Measurements from ENCODE around the gene STUM.

Gene STUM

GRCh38 chr1:226603858-226604559 lies 55.4 kb downstream of the STUM start:
- Histone ChIP-seq H3K27ac (ENCODE audit: low read length) (no peak overlapping the region), H3K27me3 (ENCODE audit: control insufficient read depth, insufficient read depth, low read length) (no peaks in the 10 kb centered on the region), H3K4me1 (ENCODE audit: control insufficient read depth, insufficient read depth, low read length) (peaks cover 4% of the 10 kb centered on the region), H3K36me3 (ENCODE audit: control insufficient read depth, insufficient read depth, low read length) (no peaks in the 10 kb centered on the region), H3K4me3 (ENCODE audit: low read length) (no peak overlapping the region), H3K9me3 (ENCODE audit: control insufficient read depth, insufficient read depth, low read length) (no peaks in the 10 kb centered on the region)
- no peak for DNase-seq (ENCODE audit: low read depth, low spot score)
- WGBS (ENCODE audit: insufficient coverage, insufficient read length): no CpG with 5 or more reads among the region's 19 CpGs

GRCh38 chr1:226604560-226605317 lies 56.2 kb downstream of the STUM start:
- Histone ChIP-seq H3K4me1 (ENCODE audit: control insufficient read depth, insufficient read depth, low read length) (peaks cover 4% of the 10 kb centered on the region), H3K36me3 (ENCODE audit: control insufficient read depth, insufficient read depth, low read length) (no peaks in the 10 kb centered on the region), H3K27ac (ENCODE audit: low read length) (no peak overlapping the region), H3K27me3 (ENCODE audit: control insufficient read depth, insufficient read depth, low read length) (no peaks in the 10 kb centered on the region), H3K4me3 (ENCODE audit: low read length) (no peak overlapping the region), H3K9me3 (ENCODE audit: control insufficient read depth, insufficient read depth, low read length) (no peaks in the 10 kb centered on the region)
- no CpG with 5 or more reads among the region's 9 CpGs for WGBS (ENCODE audit: insufficient coverage, insufficient read length)
- peak; percentile 39 for DNase-seq (ENCODE audit: low read depth, low spot score)

GRCh38 chr1:226605318-226605950 lies 56.9 kb downstream of the STUM start:
- no peaks in the 10 kb centered on the region for H3K36me3 ChIP-seq (ENCODE audit: control insufficient read depth, insufficient read depth, low read length)
- no peaks in the 10 kb centered on the region for H3K27me3 ChIP-seq (ENCODE audit: control insufficient read depth, insufficient read depth, low read length)
- no CpG with 5 or more reads among the region's 9 CpGs for WGBS (ENCODE audit: insufficient coverage, insufficient read length)
- no peaks in the 10 kb centered on the region for H3K9me3 ChIP-seq (ENCODE audit: control insufficient read depth, insufficient read depth, low read length)
- no peak overlapping the region for H3K4me3 ChIP-seq (ENCODE audit: low read length)
- no peak overlapping the region for H3K27ac ChIP-seq (ENCODE audit: low read length)
- H3K4me1 ChIP-seq (ENCODE audit: control insufficient read depth, insufficient read depth, low read length): peaks cover 4% of the 10 kb centered on the region
- DNase-seq (ENCODE audit: low read depth, low spot score): no peak

- H3K27ac ChIP-seq (ENCODE audit: low read length): no peak overlapping the region
- H3K9me3 ChIP-seq (ENCODE audit: control insufficient read depth, insufficient read depth, low read length): no peaks in the 10 kb centered on the region
- DNase-seq (ENCODE audit: low read depth, low spot score): no peak
- WGBS (ENCODE audit: insufficient coverage, insufficient read length): no CpG with 5 or more reads among the region's 11 CpGs
- H3K4me3 ChIP-seq (ENCODE audit: low read length): no peak overlapping the region
- H3K36me3 ChIP-seq (ENCODE audit: control insufficient read depth, insufficient read depth, low read length): no peaks in the 10 kb centered on the region
- no peaks in the 10 kb centered on the region for H3K27me3 ChIP-seq (ENCODE audit: control insufficient read depth, insufficient read depth, low read length)
- H3K4me1 ChIP-seq (ENCODE audit: control insufficient read depth, insufficient read depth, low read length): peaks cover 4% of the 10 kb centered on the region
These were observed 58.0 kb downstream of the STUM start for GRCh38 chr1:226606311-226607267.

GRCh38 chr1:226607268-226607660 lies 58.7 kb downstream of the STUM start:
- no CpG with 5 or more reads among the region's 12 CpGs for WGBS (ENCODE audit: insufficient coverage, insufficient read length)
- no peak for DNase-seq (ENCODE audit: low read depth, low spot score)
- no peaks in the 10 kb centered on the region for H3K9me3 ChIP-seq (ENCODE audit: control insufficient read depth, insufficient read depth, low read length)
- H3K27ac ChIP-seq (ENCODE audit: low read length): no peak overlapping the region
- peaks cover 4% of the 10 kb centered on the region for H3K4me1 ChIP-seq (ENCODE audit: control insufficient read depth, insufficient read depth, low read length)
- H3K36me3 ChIP-seq (ENCODE audit: control insufficient read depth, insufficient read depth, low read length): no peaks in the 10 kb centered on the region
- H3K4me3 ChIP-seq (ENCODE audit: low read length): no peak overlapping the region
- H3K27me3 ChIP-seq (ENCODE audit: control insufficient read depth, insufficient read depth, low read length): no peaks in the 10 kb centered on the region

- DNase-seq (ENCODE audit: low read depth, low spot score): no peak
- no CpG with 5 or more reads among the region's 1 CpG for WGBS (ENCODE audit: insufficient coverage, insufficient read length)
- peaks cover 4% of the 10 kb centered on the region for H3K4me1 ChIP-seq (ENCODE audit: control insufficient read depth, insufficient read depth, low read length)
These were observed 59.3 kb downstream of the STUM start for GRCh38 chr1:226607821-226608220.

GRCh38 chr1:226608699-226609505 lies 60.3 kb downstream of the STUM start:
- H3K27ac ChIP-seq (ENCODE audit: low read length): no peak overlapping the region
- no CpG with 5 or more reads among the region's 18 CpGs for whole genome bisulfite sequencing (ENCODE audit: insufficient coverage, insufficient read length)
- peak; percentile 63 for DNase-seq (ENCODE audit: low read depth, low spot score)

More at GRCh38 chr1:226607821-226608220, 59.3 kb downstream of the STUM start:
- Histone ChIP-seq H3K4me3 (ENCODE audit: low read length) (no peak overlapping the region), H3K27me3 (ENCODE audit: control insufficient read depth, insufficient read depth, low read length) (no peaks in the 10 kb centered on the region), H3K27ac (ENCODE audit: low read length) (no peak overlapping the region), H3K9me3 (ENCODE audit: control insufficient read depth, insufficient read depth, low read length) (no peaks in the 10 kb centered on the region), H3K36me3 (ENCODE audit: control insufficient read depth, insufficient read depth, low read length) (no peaks in the 10 kb centered on the region)

GRCh38 chr1:226609836-226610455 lies 61.4 kb downstream of the STUM start:
- Histone ChIP-seq H3K4me1 (ENCODE audit: control insufficient read depth, insufficient read depth, low read length) (peaks cover 1% of the 10 kb centered on the region), H3K36me3 (ENCODE audit: control insufficient read depth, insufficient read depth, low read length) (no peaks in the 10 kb centered on the region), H3K27me3 (ENCODE audit: control insufficient read depth, insufficient read depth, low read length) (no peaks in the 10 kb centered on the region), H3K27ac (ENCODE audit: low read length) (no peak overlapping the region), H3K9me3 (ENCODE audit: control insufficient read depth, insufficient read depth, low read length) (no peaks in the 10 kb centered on the region; the same call in 1 of the 2 replicates), H3K4me3 (ENCODE audit: low read length) (no peak overlapping the region)
- WGBS (ENCODE audit: insufficient coverage, insufficient read length): no CpG with 5 or more reads among the region's 11 CpGs
- DNase-seq (ENCODE audit: low read depth, low spot score): no peak

More at GRCh38 chr1:226608699-226609505, 60.3 kb downstream of the STUM start:
- Histone ChIP-seq H3K27me3 (ENCODE audit: control insufficient read depth, insufficient read depth, low read length) (no peaks in the 10 kb centered on the region), H3K4me3 (ENCODE audit: low read length) (no peak overlapping the region), H3K9me3 (ENCODE audit: control insufficient read depth, insufficient read depth, low read length) (no peaks in the 10 kb centered on the region; the same call in 1 of the 2 replicates), H3K36me3 (ENCODE audit: control insufficient read depth, insufficient read depth, low read length) (no peaks in the 10 kb centered on the region), H3K4me1 (ENCODE audit: control insufficient read depth, insufficient read depth, low read length) (peaks cover 4% of the 10 kb centered on the region)

GRCh38 chr1:226610671-226611070 lies 62.1 kb downstream of the STUM start:
- DNase-seq (ENCODE audit: low read depth, low spot score): no peak
- H3K27ac ChIP-seq (ENCODE audit: low read length): no peak overlapping the region
- no peaks in the 10 kb centered on the region; the same call in 1 of the 2 replicates for H3K9me3 ChIP-seq (ENCODE audit: control insufficient read depth, insufficient read depth, low read length)

More at GRCh38 chr1:226610671-226611070, 62.1 kb downstream of the STUM start:
- no peaks in the 10 kb centered on the region for H3K36me3 ChIP-seq (ENCODE audit: control insufficient read depth, insufficient read depth, low read length)
- H3K4me3 ChIP-seq (ENCODE audit: low read length): no peak overlapping the region
- no peaks in the 10 kb centered on the region for H3K27me3 ChIP-seq (ENCODE audit: control insufficient read depth, insufficient read depth, low read length)
- WGBS (ENCODE audit: insufficient coverage, insufficient read length): no CpG with 5 or more reads among the region's 7 CpGs
- H3K4me1 ChIP-seq (ENCODE audit: control insufficient read depth, insufficient read depth, low read length): no peaks in the 10 kb centered on the region; the same call in 1 of the 2 replicates

All from iPS DF 6.9 (cell line).